Hair follicular keratinocyte (primary cell): ENCODE measurements around the gene PARVA. TPM values are rescaled to one million over a fixed set of nuclear protein-coding genes. Genes with fewer than 3 reads are reported as not detected.

Source experiments
- total RNA-seq: library from RNA; depleted of rRNA; stranded (reverse); fragments of >200 nt; gene quantifications from 2 replicates; pipeline ENCODE4 v1.2.3, GENCODE V29; 2015

PARVA gene, protein sequence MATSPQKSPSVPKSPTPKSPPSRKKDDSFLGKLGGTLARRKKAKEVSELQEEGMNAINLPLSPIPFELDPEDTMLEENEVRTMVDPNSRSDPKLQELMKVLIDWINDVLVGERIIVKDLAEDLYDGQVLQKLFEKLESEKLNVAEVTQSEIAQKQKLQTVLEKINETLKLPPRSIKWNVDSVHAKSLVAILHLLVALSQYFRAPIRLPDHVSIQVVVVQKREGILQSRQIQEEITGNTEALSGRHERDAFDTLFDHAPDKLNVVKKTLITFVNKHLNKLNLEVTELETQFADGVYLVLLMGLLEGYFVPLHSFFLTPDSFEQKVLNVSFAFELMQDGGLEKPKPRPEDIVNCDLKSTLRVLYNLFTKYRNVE
- 17.7 and 23.0 TPM in 2 replicates for total RNA-seq

DNA sequence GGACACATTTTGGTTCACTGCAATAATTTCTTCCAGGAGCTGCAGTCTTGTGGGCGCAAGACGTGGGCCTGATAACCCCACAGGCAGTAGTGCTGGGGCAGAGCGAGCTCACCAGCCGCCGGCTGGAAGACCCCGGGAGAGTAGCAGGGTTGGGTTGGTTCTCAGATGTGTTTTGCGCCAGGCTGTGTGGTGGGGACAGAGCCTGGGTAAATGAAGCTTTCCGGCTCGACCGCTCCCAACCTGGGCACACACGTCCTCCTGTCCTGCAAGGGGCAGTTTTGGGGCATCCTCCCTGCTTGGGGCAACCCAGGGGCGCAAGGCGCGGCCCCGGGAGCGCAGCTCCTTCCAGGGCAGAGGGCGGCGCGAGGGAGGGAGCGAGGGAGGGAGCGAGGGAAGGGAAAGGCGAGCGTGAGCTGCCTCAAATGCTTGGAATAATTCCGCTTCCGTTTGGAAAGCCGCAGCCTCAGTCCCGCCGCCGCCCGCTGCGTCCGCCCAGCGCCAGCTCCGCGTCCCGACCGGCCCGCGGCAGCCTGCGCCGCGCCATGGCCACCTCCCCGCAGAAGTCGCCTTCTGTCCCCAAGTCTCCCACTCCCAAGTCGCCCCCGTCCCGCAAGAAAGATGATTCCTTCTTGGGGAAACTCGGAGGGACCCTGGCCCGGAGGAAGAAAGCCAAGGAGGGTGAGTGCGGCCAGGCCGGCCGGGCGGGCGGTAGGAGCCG is at the start of gene PARVA:
Gene PARVA, plus strand, starts transcription at position 466 of the 718 bp plus-strand sequence. Its CDS starts 77 bp downstream, at position 543.

